Measurements from ENCODE around the gene DLGAP1.
A peak's percentile ranks its signal among the peaks of the same experiment; 100 is the strongest.

Gene DLGAP1

DNA sequence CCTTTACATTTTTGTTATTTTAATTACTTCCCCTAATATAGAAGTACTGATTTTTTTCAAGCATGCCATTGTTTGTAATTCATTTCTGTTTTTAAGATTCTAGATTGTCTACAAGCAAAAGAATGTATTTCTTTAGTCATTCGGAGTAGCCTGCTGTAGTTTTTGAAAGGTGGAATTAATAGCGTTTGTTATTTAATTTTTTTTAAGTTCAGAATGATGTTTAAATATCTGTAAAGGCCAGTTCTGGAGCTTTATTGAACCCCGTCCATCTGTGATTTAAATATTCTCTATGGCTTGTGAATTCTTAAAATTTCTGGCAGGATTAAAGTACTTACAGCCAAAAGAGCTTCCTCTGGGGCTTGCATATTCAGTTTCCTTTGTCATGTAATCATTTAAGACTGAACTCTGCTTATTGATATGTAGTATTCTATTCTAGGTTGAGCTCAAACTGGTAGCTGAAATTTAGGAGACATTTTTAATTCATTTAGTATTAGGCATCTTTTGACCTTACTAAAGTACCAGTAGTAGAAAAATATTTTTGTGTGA lies 999.9 kb downstream of the DLGAP1 start:
- TF ChIP-seq, protein P1, sequence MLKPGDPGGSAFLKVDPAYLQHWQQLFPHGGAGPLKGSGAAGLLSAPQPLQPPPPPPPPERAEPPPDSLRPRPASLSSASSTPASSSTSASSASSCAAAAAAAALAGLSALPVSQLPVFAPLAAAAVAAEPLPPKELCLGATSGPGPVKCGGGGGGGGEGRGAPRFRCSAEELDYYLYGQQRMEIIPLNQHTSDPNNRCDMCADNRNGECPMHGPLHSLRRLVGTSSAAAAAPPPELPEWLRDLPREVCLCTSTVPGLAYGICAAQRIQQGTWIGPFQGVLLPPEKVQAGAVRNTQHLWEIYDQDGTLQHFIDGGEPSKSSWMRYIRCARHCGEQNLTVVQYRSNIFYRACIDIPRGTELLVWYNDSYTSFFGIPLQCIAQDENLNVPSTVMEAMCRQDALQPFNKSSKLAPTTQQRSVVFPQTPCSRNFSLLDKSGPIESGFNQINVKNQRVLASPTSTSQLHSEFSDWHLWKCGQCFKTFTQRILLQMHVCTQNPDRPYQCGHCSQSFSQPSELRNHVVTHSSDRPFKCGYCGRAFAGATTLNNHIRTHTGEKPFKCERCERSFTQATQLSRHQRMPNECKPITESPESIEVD (tag by site-specific recombination; IDR thresholded peaks at IDR 0.05): no peak
- TF ChIP-seq, protein P2, sequence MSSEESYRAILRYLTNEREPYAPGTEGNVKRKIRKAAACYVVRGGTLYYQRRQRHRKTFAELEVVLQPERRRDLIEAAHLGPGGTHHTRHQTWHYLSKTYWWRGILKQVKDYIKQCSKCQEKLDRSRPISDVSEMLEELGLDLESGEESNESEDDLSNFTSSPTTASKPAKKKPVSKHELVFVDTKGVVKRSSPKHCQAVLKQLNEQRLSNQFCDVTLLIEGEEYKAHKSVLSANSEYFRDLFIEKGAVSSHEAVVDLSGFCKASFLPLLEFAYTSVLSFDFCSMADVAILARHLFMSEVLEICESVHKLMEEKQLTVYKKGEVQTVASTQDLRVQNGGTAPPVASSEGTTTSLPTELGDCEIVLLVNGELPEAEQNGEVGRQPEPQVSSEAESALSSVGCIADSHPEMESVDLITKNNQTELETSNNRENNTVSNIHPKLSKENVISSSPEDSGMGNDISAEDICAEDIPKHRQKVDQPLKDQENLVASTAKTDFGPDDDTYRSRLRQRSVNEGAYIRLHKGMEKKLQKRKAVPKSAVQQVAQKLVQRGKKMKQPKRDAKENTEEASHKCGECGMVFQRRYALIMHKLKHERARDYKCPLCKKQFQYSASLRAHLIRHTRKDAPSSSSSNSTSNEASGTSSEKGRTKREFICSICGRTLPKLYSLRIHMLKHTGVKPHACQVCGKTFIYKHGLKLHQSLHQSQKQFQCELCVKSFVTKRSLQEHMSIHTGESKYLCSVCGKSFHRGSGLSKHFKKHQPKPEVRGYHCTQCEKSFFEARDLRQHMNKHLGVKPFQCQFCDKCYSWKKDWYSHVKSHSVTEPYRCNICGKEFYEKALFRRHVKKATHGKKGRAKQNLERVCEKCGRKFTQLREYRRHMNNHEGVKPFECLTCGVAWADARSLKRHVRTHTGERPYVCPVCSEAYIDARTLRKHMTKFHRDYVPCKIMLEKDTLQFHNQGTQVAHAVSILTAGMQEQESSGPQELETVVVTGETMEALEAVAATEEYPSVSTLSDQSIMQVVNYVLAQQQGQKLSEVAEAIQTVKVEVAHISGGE (tag by site-specific recombination; conservative IDR thresholded peaks at IDR 0.05; ENCODE audit: low read depth): no peak
- CTCF ChIA-PET: interaction anchor here (0.5 to 5.2 kb wide), 42 partner anchors 8 to 543 kb away, joined by 3 to 54 read pairs (median 5); no protein-coding TSS in a partner anchor
- no peak overlapping the region for H3K27ac ChIP-seq (ENCODE audit: extremely low read depth, low read depth, low read length)

DNA sequence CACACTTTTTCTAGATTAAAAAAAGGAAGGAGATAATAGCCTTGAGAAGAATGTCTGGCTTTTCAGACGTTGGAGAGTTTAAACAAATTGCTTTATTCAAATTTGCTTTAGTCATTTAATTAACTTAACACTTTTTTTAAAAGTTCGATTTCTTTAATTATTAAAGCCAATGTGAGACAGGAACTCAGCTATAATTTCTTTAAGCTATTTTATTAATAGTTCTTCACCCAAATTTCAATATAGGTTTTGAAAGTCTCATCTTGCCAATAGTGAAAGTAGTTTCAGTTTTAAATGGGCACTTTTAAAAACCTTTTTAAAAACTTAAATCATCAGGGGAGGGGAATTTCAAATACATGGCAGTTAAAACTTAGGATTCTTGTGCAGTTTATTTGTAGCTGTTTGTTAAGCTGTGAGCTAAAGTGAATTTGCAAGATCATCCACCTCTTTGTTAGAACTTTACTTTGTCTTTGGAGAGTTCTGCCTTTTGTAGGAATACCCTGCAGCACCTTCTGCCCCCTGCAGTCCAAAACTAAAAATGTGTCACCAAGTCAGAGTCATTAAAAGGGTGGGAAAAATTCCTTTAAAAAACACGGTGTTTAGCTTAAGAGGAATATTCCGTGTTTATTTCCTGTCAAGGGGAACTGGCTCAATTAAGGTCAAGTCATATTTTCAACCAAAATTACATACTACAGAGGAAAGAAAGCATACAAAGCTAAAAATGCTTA lies 1000.6 kb downstream of the DLGAP1 start:
- H3K4me1 ChIP-seq (ENCODE audit: control insufficient read depth, insufficient read depth, low read length): peaks cover 14% of the 10 kb centered on the region; the same call in 1 of the 2 replicates
- peaks cover 26 to 30% of the 10 kb centered on the region in 2 experiments; a peak in 2 of 3 replicates for H3K36me3 ChIP-seq (ENCODE audit: control insufficient read depth in 2 of 2, insufficient read depth in 1 of 2, low read length in 2 of 2)
- no peak overlapping the region; the same call in 1 of the 2 replicates for H3K4me3 ChIP-seq (ENCODE audit: low read depth, low read length)
- H3K27ac ChIP-seq (ENCODE audit: extremely low read depth, low read depth, low read length): no peak overlapping the region
- CTCF ChIA-PET: interaction anchor here (0.5 to 5.2 kb wide), 48 partner anchors 8 to 544 kb away, joined by 3 to 54 read pairs (median 5); no protein-coding TSS in a partner anchor
- POLR2A ChIA-PET: interaction anchor here (0.7 to 1.8 kb wide), 2 partner anchors 140 to 157 kb away, joined by 3 to 7 read pairs; no protein-coding TSS in a partner anchor
- TF ChIP-seq, protein P3, sequence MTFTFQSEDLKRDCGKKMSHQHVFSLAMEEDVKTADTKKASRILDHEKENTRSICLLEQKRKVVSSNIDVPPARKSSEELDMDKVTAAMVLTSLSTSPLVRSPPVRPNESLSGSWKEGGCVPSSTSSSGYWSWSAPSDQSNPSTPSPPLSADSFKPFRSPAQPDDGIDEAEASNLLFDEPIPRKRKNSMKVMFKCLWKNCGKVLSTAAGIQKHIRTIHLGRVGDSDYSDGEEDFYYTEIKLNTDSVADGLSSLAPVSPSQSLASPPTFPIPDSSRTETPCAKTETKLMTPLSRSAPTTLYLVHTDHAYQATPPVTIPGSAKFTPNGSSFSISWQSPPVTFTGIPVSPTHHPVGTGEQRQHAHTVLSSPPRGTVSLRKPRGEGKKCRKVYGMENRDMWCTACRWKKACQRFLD (tag by site-specific recombination; IDR thresholded peaks at IDR 0.05): no peak
- TF ChIP-seq ZNF654 (tag by site-specific recombination; IDR thresholded peaks at IDR 0.05; ENCODE audit: low read depth) (peak; percentile 32; the same call in 1 of the 2 replicates), ZNF621 (tag by site-specific recombination; IDR thresholded peaks at IDR 0.05) (no peak), ZNF311 (tag by site-specific recombination; IDR thresholded peaks at IDR 0.05; ENCODE audit: borderline replicate concordance) (no peak), PRDM1 (tag by site-specific recombination; IDR thresholded peaks at IDR 0.05) (peak; percentile 69; the same call in 1 of the 2 replicates), IKZF3 (tag by site-specific recombination; IDR thresholded peaks at IDR 0.05) (peak; percentile 60), ZNF701 (tag by site-specific recombination; IDR thresholded peaks at IDR 0.05) (no peak), SP3 (tag by site-specific recombination; IDR thresholded peaks at IDR 0.05) (no peak)
- TF ChIP-seq, protein P4, sequence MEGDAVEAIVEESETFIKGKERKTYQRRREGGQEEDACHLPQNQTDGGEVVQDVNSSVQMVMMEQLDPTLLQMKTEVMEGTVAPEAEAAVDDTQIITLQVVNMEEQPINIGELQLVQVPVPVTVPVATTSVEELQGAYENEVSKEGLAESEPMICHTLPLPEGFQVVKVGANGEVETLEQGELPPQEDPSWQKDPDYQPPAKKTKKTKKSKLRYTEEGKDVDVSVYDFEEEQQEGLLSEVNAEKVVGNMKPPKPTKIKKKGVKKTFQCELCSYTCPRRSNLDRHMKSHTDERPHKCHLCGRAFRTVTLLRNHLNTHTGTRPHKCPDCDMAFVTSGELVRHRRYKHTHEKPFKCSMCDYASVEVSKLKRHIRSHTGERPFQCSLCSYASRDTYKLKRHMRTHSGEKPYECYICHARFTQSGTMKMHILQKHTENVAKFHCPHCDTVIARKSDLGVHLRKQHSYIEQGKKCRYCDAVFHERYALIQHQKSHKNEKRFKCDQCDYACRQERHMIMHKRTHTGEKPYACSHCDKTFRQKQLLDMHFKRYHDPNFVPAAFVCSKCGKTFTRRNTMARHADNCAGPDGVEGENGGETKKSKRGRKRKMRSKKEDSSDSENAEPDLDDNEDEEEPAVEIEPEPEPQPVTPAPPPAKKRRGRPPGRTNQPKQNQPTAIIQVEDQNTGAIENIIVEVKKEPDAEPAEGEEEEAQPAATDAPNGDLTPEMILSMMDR (tag by site-specific recombination; IDR thresholded peaks at IDR 0.05): peak; percentile 43
- TF ChIP-seq, protein P1 (tag by site-specific recombination; IDR thresholded peaks at IDR 0.05): peak; percentile 48
- TF ChIP-seq, protein P5, sequence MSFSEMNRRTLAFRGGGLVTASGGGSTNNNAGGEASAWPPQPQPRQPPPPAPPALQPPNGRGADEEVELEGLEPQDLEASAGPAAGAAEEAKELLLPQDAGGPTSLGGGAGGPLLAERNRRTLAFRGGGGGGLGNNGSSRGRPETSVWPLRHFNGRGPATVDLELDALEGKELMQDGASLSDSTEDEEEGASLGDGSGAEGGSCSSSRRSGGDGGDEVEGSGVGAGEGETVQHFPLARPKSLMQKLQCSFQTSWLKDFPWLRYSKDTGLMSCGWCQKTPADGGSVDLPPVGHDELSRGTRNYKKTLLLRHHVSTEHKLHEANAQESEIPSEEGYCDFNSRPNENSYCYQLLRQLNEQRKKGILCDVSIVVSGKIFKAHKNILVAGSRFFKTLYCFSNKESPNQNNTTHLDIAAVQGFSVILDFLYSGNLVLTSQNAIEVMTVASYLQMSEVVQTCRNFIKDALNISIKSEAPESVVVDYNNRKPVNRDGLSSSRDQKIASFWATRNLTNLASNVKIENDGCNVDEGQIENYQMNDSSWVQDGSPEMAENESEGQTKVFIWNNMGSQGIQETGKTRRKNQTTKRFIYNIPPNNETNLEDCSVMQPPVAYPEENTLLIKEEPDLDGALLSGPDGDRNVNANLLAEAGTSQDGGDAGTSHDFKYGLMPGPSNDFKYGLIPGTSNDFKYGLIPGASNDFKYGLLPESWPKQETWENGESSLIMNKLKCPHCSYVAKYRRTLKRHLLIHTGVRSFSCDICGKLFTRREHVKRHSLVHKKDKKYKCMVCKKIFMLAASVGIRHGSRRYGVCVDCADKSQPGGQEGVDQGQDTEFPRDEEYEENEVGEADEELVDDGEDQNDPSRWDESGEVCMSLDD (tag by site-specific recombination; IDR thresholded peaks at IDR 0.05): no peak
- no peaks in the 10 kb centered on the region for H3K9me3 ChIP-seq (ENCODE audit: control insufficient read depth, insufficient read depth, low read depth, low read length)

More for the DNA sequence above, 999.9 kb downstream of the DLGAP1 start:
- H3K4me3 ChIP-seq (ENCODE audit: low read depth, low read length): no peak overlapping the region
- H3K9me3 ChIP-seq (ENCODE audit: control insufficient read depth, insufficient read depth, low read depth, low read length): no peaks in the 10 kb centered on the region
- peaks cover 14% of the 10 kb centered on the region; the same call in 1 of the 2 replicates for H3K4me1 ChIP-seq (ENCODE audit: control insufficient read depth, insufficient read depth, low read length)
- peaks cover 31% of the 10 kb centered on the region in 2 experiments for H3K36me3 ChIP-seq (ENCODE audit: control insufficient read depth in 2 of 2, insufficient read depth in 1 of 2, low read length in 2 of 2)
- POLR2A ChIA-PET: interaction anchor here (0.7 to 1.8 kb wide), 2 partner anchors 139 to 158 kb away, joined by 3 to 7 read pairs; no protein-coding TSS in a partner anchor
